Uterus (tissue), 2 donors: Measurements from ENCODE around the gene EGLN2.

Experiments used
- CTCF ChIP-seq, 4 experiments: fragments of 200-600 bp in 2 of 4; fragments of 450-650 bp in 2 of 4; sonication (generic) in 2 of 4; IDR thresholded peaks; one replicate each; pipeline ENCODE4 v1.5.1; 2016 to 2019; ENCODE audit warnings: antibody characterized with exemption in 4 of 4, mild to moderate bottlenecking in 2 of 4, moderate library complexity in 1 of 4
- POLR2A ChIP-seq, 2 donors: fragments of 450-650 bp; IDR thresholded peaks; one replicate each; pipeline ENCODE4 v1.6.1; 2016; ENCODE audit warnings: antibody characterized with exemption in 2 of 2, mild to moderate bottlenecking in 1 of 2, moderate library complexity in 1 of 2

DNA sequence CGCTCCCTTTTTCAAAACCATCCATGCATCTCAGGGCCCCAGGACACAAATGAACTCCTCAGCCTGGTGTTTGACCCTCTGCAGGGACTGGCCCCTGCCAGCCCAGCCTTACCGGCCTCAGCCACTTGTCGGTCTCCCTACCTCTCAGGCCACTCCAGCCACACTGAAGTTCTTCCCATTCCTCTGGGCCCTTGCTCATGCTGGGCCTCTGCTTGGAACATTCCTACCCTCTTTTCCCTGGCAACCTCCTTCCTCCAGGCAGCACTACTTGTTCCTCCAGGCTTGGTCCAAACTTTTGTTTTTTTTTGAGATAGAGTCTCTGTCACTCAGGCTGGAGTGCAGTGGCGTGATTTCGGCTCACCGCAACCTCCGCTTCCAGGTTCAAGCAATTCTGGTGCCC lies 7.6 kb upstream of the EGLN2 start:
- TF ChIP-seq CTCF (IDR thresholded peaks at IDR 0.05) = no peak
- TF ChIP-seq POLR2A (IDR thresholded peaks at IDR 0.05) = no peak
